OCI-LY3 (cell line): ENCODE measurements around the gene NRXN2.

Experiments
- H2AFZ ChIP-seq: fragments of 200-600, 300-600 bp; shearing (Covaris generic); 2 replicates; pipeline ENCODE4 v1.6.0; 2014; ENCODE audit warnings: antibody characterized with exemption, low read depth, low read length
- H3K27ac ChIP-seq: fragments of 200-600, 300-600 bp; sonication (generic); 2 replicates; pipeline ENCODE4 v1.5.1; 2014; ENCODE audit warnings: mild to moderate bottlenecking, low read length, moderate library complexity, mixed read lengths
- H3K27me3 ChIP-seq: fragments of 200-600, 300-600 bp; sonication (generic); 2 replicates; pipeline ENCODE4 v1.6.1; 2014; ENCODE audit warnings: low read depth, low read length, mixed read lengths
- H3K36me3 ChIP-seq: fragments of 200-600, 300-600 bp; sonication (generic); replicated peaks from 2 replicates; pipeline ENCODE3; 2014; ENCODE audit warnings: low read depth, low read length, mixed read lengths
- H3K4me1 ChIP-seq: fragments of 300-600, 200-600 bp; sonication (generic); 2 replicates; pipeline ENCODE4 v1.6.1; 2014; ENCODE audit warnings: low read length, mixed read lengths
- H3K4me2 ChIP-seq: fragments of 200-600, 300-600 bp; sonication (generic); 2 replicates; pipeline ENCODE4 v1.6.1; 2014; ENCODE audit warnings: low read length, mixed read lengths
- H3K4me3 ChIP-seq: fragments of 300-600, 200-600 bp; sonication (generic); 2 replicates; pipeline ENCODE4 v1.5.1; 2014; ENCODE audit warnings: antibody characterized with exemption, mild to moderate bottlenecking, low read length, moderate library complexity
- H3K79me2 ChIP-seq: fragments of 300-600, 200-600 bp; shearing (Covaris generic); 2 replicates; pipeline ENCODE4 v1.6.1; 2014; ENCODE audit warnings: mild to moderate bottlenecking, low read length, mixed read lengths
- H3K9ac ChIP-seq: fragments of 300-600, 200-600 bp; shearing (Covaris generic); 2 replicates; pipeline ENCODE4 v1.6.0; 2014; ENCODE audit warnings: mild to moderate bottlenecking, low read length, moderate library complexity
- H3K9me3 ChIP-seq: fragments of 200-600, 300-600 bp; shearing (Covaris generic); 2 replicates; pipeline ENCODE4 v1.6.1; 2014; ENCODE audit warnings: low read length, mixed read lengths; ENCODE audit not compliant: insufficient read depth
- H4K20me1 ChIP-seq: fragments of 200-600, 300-600 bp; sonication (generic); 2 replicates; pipeline ENCODE4 v1.6.1; 2016; ENCODE audit warnings: low read length, mixed read lengths; ENCODE audit not compliant: insufficient read depth
- EZH2phosphoT487 ChIP-seq: fragments of 200-600 bp; shearing (Covaris generic); IDR thresholded peaks from 2 replicates; pipeline ENCODE4 v1.6.1; 2018; ENCODE audit warnings: antibody characterized with exemption, mixed run types, low read depth
- TF ChIP-seq, protein P1 (sequence below): fragments of 200-600, 300-600 bp; sonication (generic); IDR thresholded peaks from 2 replicates; pipeline ENCODE4 v1.5.1; 2014; ENCODE audit warnings: antibody characterized with exemption, low read length, low read depth

Gene NRXN2

DNA sequence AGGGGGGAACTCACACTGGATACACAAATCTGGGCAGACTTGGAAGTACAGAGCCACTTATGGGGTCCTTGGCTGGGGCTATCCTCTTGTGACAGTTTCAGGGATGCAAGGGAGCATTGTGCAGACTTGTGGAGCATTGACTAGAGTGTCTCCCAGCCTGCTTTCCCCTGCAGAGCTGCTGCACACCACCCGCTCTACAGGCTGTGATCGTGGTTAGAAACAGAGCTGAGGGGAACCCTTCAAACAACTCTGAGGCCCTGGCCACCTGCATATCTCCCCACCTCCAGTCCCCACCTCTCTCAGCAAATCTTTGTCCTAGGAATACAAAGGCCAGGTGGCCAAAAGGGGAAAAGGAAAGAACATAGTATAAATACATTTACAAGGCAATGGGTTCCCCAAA is 64.7 kb downstream of the NRXN2 start:
- no peaks in the 10 kb centered on the region for H4K20me1 ChIP-seq
- H3K36me3 ChIP-seq, result no peaks in the 10 kb centered on the region
- H3K4me1 ChIP-seq, result peaks cover 30% of the 10 kb centered on the region
- H3K27ac ChIP-seq, result no peak overlapping the region
- H3K9ac ChIP-seq, result no peak overlapping the region
- TF ChIP-seq EZH2phosphoT487, result no peak
- TF ChIP-seq, protein P1, sequence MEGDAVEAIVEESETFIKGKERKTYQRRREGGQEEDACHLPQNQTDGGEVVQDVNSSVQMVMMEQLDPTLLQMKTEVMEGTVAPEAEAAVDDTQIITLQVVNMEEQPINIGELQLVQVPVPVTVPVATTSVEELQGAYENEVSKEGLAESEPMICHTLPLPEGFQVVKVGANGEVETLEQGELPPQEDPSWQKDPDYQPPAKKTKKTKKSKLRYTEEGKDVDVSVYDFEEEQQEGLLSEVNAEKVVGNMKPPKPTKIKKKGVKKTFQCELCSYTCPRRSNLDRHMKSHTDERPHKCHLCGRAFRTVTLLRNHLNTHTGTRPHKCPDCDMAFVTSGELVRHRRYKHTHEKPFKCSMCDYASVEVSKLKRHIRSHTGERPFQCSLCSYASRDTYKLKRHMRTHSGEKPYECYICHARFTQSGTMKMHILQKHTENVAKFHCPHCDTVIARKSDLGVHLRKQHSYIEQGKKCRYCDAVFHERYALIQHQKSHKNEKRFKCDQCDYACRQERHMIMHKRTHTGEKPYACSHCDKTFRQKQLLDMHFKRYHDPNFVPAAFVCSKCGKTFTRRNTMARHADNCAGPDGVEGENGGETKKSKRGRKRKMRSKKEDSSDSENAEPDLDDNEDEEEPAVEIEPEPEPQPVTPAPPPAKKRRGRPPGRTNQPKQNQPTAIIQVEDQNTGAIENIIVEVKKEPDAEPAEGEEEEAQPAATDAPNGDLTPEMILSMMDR, result no peak
- no peak overlapping the region for H3K4me3 ChIP-seq
- no peaks in the 10 kb centered on the region for H3K27me3 ChIP-seq
- H3K9me3 ChIP-seq, result no peaks in the 10 kb centered on the region
- no peak overlapping the region for H2AFZ ChIP-seq
- H3K4me2 ChIP-seq, result no peak overlapping the region
- H3K79me2 ChIP-seq, result no peaks in the 10 kb centered on the region

DNA sequence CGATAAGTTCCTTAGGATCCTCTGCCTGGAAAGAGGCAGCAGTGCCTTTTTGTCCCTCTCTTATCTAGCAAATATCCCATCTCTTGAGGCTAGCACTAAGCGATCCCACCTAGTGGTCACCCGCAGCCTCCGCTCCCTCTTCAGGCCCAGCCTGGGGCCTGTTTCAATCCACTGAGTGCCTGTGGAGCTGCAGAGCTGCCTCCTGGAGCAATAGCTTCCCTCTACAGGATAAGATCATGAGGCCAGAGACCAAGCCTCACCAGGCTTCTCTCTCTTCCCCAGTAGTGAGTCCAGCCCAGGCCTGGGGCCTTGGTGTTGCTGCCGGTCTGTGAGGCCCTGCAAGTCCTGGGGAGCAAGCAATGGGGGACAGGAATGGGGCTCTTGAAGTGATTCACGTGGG is 66.1 kb downstream of the NRXN2 start:
- Histone ChIP-seq H3K27ac (no peak overlapping the region), H3K4me2 (no peak overlapping the region), H3K4me3 (no peak overlapping the region), H3K9me3 (no peaks in the 10 kb centered on the region), H3K36me3 (no peaks in the 10 kb centered on the region), H3K27me3 (no peaks in the 10 kb centered on the region), H3K79me2 (no peaks in the 10 kb centered on the region), H2AFZ (no peak overlapping the region), H4K20me1 (no peaks in the 10 kb centered on the region), H3K9ac (no peak overlapping the region), H3K4me1 (peaks cover 41% of the 10 kb centered on the region)
- TF ChIP-seq EZH2phosphoT487, result no peak
- TF ChIP-seq, protein P1, result no peak

DNA sequence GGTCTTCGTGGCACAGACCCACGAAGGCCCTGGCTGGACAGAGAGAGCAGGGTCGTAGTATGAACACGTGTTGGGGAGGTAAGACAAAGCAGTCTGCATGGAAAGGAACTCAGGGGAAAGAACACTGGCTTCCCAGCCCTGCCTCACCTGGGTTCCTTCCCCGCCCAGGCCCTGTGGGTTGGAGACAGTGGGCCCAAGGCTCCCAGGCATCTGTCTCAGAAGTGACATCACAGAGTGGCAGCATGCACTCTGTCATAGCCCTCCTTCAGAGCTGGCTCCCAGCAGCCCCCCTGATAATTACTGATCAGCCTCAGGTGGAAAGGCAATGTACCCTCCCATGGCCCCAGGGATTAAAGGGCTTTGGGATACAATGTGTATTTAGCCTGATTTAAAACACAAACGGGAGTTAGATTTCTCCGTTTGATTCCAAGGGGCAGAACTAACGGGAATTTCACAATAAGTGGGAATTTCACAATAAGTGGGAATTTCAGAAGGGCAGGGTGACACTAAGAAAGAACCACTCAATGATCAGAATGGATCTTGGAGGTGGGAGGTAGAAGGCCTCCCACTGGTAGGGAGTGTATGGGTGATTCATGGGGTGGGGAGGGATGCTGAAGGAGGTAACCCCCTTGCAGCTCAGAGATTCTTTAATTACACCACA is 66.9 kb downstream of the NRXN2 start:
- peak overlapping the region; percentile 83 for H3K27ac ChIP-seq
- peak overlapping the region; percentile 89; the same call in 1 of the 2 replicates for H3K4me2 ChIP-seq
- H2AFZ ChIP-seq, result no peak overlapping the region

DNA sequence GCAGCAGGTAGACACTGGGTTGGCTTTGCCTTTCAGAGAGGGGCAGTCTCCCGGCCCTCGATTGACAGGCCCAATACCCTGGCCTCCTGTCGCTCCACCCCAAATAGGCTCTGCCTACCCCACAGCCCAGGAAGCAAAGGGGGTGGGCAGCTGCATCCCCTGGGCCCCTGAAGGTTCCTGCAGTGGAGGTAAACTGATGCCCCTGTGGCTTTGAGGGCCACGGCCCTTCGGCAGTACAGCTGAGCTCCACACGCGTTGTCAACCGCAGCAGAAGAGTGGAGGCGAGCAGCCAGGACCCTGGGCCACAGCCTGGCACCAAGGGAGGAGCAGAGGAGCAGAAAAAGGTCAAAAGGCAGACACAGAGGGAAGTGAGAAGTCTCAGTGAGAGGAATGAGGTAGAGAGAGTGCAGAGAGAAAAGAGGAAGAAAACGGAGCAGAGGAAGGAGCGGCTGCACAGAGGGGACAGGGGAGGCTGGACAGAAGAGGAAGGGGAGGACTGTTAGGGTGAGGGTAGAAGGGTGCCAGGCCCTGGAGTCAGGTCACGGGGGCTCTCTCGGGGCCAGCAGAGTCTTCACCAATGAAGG is 67.9 kb downstream of the NRXN2 start:
- Histone ChIP-seq H3K4me1 (peaks cover 41% of the 10 kb centered on the region), H3K9ac (peak overlapping the region; percentile 57; the same call in 1 of the 2 replicates), H3K79me2 (no peaks in the 10 kb centered on the region), H2AFZ (peak overlapping the region; percentile 43; the same call in 1 of the 2 replicates), H3K9me3 (no peaks in the 10 kb centered on the region), H3K4me3 (peak overlapping the region; percentile 63), H4K20me1 (no peaks in the 10 kb centered on the region), H3K36me3 (no peaks in the 10 kb centered on the region), H3K27me3 (no peaks in the 10 kb centered on the region), H3K27ac (peak overlapping the region; percentile 83), H3K4me2 (peak overlapping the region; percentile 89)
- TF ChIP-seq, protein P1, result no peak
- TF ChIP-seq EZH2phosphoT487, result no peak

More for the DNA sequence above, 66.9 kb downstream of the NRXN2 start:
- Histone ChIP-seq H4K20me1 (no peaks in the 10 kb centered on the region), H3K4me1 (peaks cover 41% of the 10 kb centered on the region), H3K36me3 (no peaks in the 10 kb centered on the region), H3K79me2 (no peaks in the 10 kb centered on the region), H3K4me3 (no peak overlapping the region), H3K9me3 (no peaks in the 10 kb centered on the region), H3K27me3 (no peaks in the 10 kb centered on the region), H3K9ac (peak overlapping the region; percentile 57; the same call in 1 of the 2 replicates)
- no peak for TF ChIP-seq EZH2phosphoT487
- TF ChIP-seq, protein P1, result no peak
